ENCODE results near the gene YPEL3. TPM values are rescaled to one million over a fixed set of nuclear protein-coding genes. Genes with fewer than 3 reads are reported as not detected.

Gene YPEL3
- total and polyA plus RNA-seq, 2 donors (not counting 3 experiments of a cell fraction or from before 2014, with no cell fraction given), result 46.1 to 78.0 TPM

- H3K9me1 ChIP-seq (replicated peaks; ENCODE audit: control insufficient read depth, extremely low read depth, insufficient read depth, low read length), result no peaks in the 10 kb centered on the region
- intact Hi-C loops (cut with micrococcal nuclease), result no loop called here
- BruUV-seq (replicated peaks), result no TSS peak
- no peaks in the 10 kb centered on the region for H3K79me2 ChIP-seq (ENCODE audit: control insufficient read depth, insufficient read depth, low read length)
- H3K4me3 ChIP-seq (replicated peaks in 1 of 3; ENCODE audit: insufficient read depth in 1 of 3, low read depth in 1 of 3, low read length in 3 of 3), result no peak overlapping the region
- H3K36me3 ChIP-seq (ENCODE audit: control insufficient read depth in 2 of 2, extremely low read depth in 1 of 2, insufficient read depth in 2 of 2, low read length in 2 of 2), result peaks cover 13 to 19% of the 10 kb centered on the region in 2 experiments
- no peak overlapping the region for H3K27ac ChIP-seq (ENCODE audit: insufficient read depth, low read depth, low read length)
- H3K4me2 ChIP-seq (ENCODE audit: insufficient read depth, low read length), result no peak overlapping the region
- ChIA-PET POLR2A (no interaction called here), CTCF (interaction anchor here (1.3 kb wide), 1 partner anchor 11 kb away, joined by 4 read pairs; no protein-coding TSS in a partner anchor)
- TF ChIP-seq MAX (IDR thresholded peaks at IDR 0.05; ENCODE audit: insufficient read depth, insufficient read length) (no peak), POLR2AphosphoS5 (IDR thresholded peaks at IDR 0.05; ENCODE audit: insufficient read depth, low read depth, low read length) (no peak), POLR2A (IDR thresholded peaks at IDR 0.05; ENCODE audit: low read depth, low read length) (no peak), EZH2 (IDR thresholded peaks at IDR 0.05; ENCODE audit: borderline replicate concordance, low read depth, low read length, severe bottlenecking) (no peak), MYC (IDR thresholded peaks at IDR 0.05; ENCODE audit: low read depth, low read length) (no peak), JUN (IDR thresholded peaks at IDR 0.05; ENCODE audit: borderline replicate concordance, insufficient read depth, insufficient read length, low read depth) (no peak), CTCF (IDR thresholded peaks at IDR 0.05; ENCODE audit: extremely low read depth in 1 of 2, insufficient read depth in 1 of 2, low read depth in 1 of 2, low read length in 2 of 2) (no peak), GATA2 (IDR thresholded peaks at IDR 0.05; ENCODE audit: insufficient read depth, insufficient read length, low read depth, low read length) (no peak), FOS (IDR thresholded peaks at IDR 0.05; ENCODE audit: borderline replicate concordance, insufficient read depth, low read length) (no peak)
- no peaks in the 10 kb centered on the region for H3K27me3 ChIP-seq (ENCODE audit: control insufficient read depth in 2 of 2, insufficient read depth in 2 of 2, low read length in 2 of 2)
- no peaks in the 10 kb centered on the region for H3K9me3 ChIP-seq (replicated peaks; ENCODE audit: control insufficient read depth, insufficient read depth, low read length)
- FAIRE-seq, result no peak
- no peak overlapping the region for H3K9ac ChIP-seq (replicated peaks; ENCODE audit: extremely low read depth, insufficient read depth, low read length)
- H3K4me1 ChIP-seq (ENCODE audit: control insufficient read depth, extremely low read depth, insufficient read depth, low read length), result peaks cover 13% of the 10 kb centered on the region
- H2AFZ ChIP-seq (ENCODE audit: low read depth, low read length), result no peak overlapping the region
- no peaks in the 10 kb centered on the region for H4K20me1 ChIP-seq (replicated peaks; ENCODE audit: control insufficient read depth, extremely low read depth, insufficient read depth, low read length)
- dilution Hi-C loops (cut with MboI; ENCODE audit: extremely low pct_ligation_motif_present, low sequenced_read_pairs), result no loop called here
- no peak for DNase-seq (ENCODE audit: low read depth, low spot score)
Measured at GRCh38 chr16:30088237-30088831, 7.7 kb downstream of the YPEL3 start.

Data from endothelial cell of umbilical vein (primary cell).